Epithelial cell of esophagus (primary cell): ENCODE data around the gene PTPA.
A peak's percentile ranks its signal among the peaks of the same experiment; 100 is the strongest.

Experiments
- DNase-seq: peaks from one replicate; pipeline ENCODE4 v3.0.0; 2010; ENCODE audit warnings: low read depth
- H3K4me3 ChIP-seq: 2 replicates; pipeline ENCODE4 v1.5.1; 2011; ENCODE audit warnings: mild to moderate bottlenecking, low read length, control low read depth
- TF ChIP-seq, protein P1 (sequence below): IDR thresholded peaks from 2 replicates; pipeline ENCODE4 v1.5.1; 2011; ENCODE audit warnings: low read depth, mild to moderate bottlenecking, low read length, control low read depth, inconsistent platforms; ENCODE audit not compliant: insufficient read depth; ENCODE audit errors: missing control alignments

Gene PTPA

GRCh38 chr9:129130791-129131190 lies 19.6 kb downstream of the PTPA start:
- TF ChIP-seq, protein P1, sequence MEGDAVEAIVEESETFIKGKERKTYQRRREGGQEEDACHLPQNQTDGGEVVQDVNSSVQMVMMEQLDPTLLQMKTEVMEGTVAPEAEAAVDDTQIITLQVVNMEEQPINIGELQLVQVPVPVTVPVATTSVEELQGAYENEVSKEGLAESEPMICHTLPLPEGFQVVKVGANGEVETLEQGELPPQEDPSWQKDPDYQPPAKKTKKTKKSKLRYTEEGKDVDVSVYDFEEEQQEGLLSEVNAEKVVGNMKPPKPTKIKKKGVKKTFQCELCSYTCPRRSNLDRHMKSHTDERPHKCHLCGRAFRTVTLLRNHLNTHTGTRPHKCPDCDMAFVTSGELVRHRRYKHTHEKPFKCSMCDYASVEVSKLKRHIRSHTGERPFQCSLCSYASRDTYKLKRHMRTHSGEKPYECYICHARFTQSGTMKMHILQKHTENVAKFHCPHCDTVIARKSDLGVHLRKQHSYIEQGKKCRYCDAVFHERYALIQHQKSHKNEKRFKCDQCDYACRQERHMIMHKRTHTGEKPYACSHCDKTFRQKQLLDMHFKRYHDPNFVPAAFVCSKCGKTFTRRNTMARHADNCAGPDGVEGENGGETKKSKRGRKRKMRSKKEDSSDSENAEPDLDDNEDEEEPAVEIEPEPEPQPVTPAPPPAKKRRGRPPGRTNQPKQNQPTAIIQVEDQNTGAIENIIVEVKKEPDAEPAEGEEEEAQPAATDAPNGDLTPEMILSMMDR = no peak
- no peak for DNase-seq
- no peak overlapping the region for H3K4me3 ChIP-seq

- peak; percentile 69 for DNase-seq
- TF ChIP-seq, protein P1 = peak; percentile 99
- H3K4me3 ChIP-seq = no peak overlapping the region
Measured at GRCh38 chr9:129131300-129132145, 20.3 kb downstream of the PTPA start.

DNA sequence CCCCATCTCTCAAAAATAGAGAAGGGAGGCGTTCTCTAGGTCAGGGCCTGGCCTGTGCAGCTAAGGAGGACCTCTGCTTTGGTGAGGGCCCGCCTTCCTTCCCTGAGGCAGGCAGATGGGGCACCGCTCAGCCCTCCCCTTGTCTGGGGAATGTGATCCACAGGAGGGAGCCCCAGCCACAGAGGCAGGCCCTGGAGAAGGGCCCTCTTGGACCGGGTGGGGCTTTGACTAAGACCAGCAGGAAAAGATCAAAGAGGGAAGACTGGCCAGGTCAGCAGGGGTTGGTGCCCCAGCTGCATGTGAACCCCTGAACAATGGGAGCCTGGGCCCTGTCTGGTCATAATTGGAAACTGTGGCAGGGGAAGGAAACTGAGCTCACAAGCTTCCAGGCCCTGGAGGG lies 21.9 kb downstream of the PTPA start:
- DNase-seq = no peak
- no peak overlapping the region for H3K4me3 ChIP-seq
- TF ChIP-seq, protein P1 = no peak

- no peak overlapping the region for H3K4me3 ChIP-seq
- DNase-seq = no peak
- TF ChIP-seq, protein P1 = no peak
Measured at GRCh38 chr9:129135476-129135875, 24.3 kb downstream of the PTPA start.

DNA sequence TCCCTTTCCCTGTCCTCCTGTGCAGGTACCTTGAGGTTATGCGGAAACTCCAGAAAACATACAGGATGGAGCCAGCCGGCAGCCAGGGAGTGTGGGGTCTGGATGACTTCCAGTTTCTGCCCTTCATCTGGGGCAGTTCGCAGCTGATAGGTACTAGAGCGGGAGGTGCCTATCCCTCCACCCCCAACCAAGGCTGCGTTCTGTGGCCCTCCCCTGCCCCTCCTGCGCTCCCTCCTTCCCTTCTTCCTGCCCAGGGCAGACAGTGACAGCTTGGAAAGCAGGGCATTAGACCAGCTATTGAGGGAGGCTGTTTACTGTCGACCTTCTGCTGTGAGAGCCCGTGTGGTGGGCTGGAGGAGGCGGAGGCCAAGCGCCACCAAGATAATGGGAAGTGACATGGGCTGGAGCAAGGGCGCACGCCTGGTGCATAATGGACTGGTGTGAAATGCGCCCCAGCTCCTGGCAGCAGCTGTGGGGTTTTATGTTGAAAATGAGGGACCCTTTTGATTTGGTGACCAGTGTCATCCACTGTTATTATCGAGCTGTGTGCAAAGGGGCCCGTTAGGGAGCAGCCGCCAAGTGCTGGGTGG lies 25.3 kb downstream of the PTPA start:
- no peak for DNase-seq
- H3K4me3 ChIP-seq = no peak overlapping the region
- TF ChIP-seq, protein P1 = no peak

GRCh38 chr9:129137292-129138143 lies 26.3 kb downstream of the PTPA start:
- no peak overlapping the region for H3K4me3 ChIP-seq
- TF ChIP-seq, protein P1 = no peak
- DNase-seq = no peak
